Central memory CD8-positive, alpha-beta T cell (primary cell): ENCODE measurements around the gene ADSS1.

ENCODE experiments used
- ATAC-seq: fragments of 150-1000 bp; cut with Tn5 transposase; replicated peaks from 2 replicates; pipeline ENCODE4 v1.10.0; 2022; ENCODE audit warnings: mild to moderate bottlenecking, moderate FRiP score, moderate number of reproducible peaks; ENCODE audit not compliant: poor library complexity, severe bottlenecking; ENCODE audit errors: extremely low read depth
- DNase-seq, 2 donors: peaks; one replicate each; pipeline ENCODE4 v3.0.0; 2021; ENCODE audit warnings: low spot score in 2 of 2
- H3K27ac Mint-ChIP-seq: one replicate; pipeline ENCODE4 v1.8.0; 2022; ENCODE audit warnings: low read depth, mild to moderate bottlenecking, moderate library complexity, mixed read lengths
- H3K27me3 Mint-ChIP-seq: one replicate; pipeline ENCODE4 v1.8.0; 2022; ENCODE audit warnings: mixed read lengths
- H3K36me3 Mint-ChIP-seq: one replicate; pipeline ENCODE4 v1.8.0; 2022; ENCODE audit warnings: mild to moderate bottlenecking, moderate library complexity, mixed read lengths; ENCODE audit not compliant: insufficient read depth
- H3K4me1 Mint-ChIP-seq: one replicate; pipeline ENCODE4 v1.8.0; 2022; ENCODE audit warnings: mixed read lengths
- H3K4me3 Mint-ChIP-seq: one replicate; pipeline ENCODE4 v1.8.0; 2022; ENCODE audit warnings: mild to moderate bottlenecking, moderate library complexity, mixed read lengths
- H3K9me3 Mint-ChIP-seq: one replicate; pipeline ENCODE4 v1.8.0; 2022; ENCODE audit warnings: mixed read lengths

ADSS1 gene

DNA sequence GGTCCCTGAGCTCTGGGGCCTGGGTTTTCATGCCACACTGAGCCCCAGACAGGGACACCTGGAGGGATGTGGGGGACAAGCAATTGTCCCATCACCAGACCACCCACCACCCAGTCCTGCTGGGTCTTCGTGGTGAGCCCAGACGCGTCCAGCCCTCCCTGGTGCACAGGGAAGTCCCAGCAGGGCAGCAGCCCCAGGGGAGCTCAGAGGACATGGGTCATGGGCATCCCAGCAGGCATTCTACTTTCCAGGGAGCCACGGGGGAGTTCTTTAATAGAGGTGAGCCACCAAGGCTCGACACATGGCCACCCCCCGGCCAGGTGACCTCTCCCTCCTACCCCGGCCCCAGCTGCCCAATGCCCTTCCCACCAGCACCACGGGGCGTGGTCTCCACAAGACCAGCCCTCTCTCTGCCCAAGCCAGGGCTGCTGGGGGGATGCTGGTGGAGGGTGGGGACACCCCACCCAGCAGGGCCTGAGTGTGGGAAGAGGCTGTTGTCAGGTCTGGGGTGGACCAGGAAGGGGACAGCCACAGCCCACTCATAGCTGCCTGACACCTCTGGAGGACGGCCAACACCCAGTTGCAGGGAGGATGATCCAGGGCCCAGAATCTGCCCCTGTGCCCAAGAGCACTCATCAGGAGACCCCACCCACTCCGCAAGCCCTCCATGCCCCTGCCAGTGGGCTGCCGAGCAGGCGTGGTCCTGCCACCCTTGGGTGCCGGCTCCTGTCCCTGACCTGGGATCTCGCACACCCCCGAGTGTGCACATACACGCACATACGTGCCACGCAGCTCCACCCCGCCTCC is 57.4 kb downstream of the ADSS1 start:
- Mint-ChIP-seq H3K4me3 (no peak overlapping the region), H3K4me1 (no peaks in the 10 kb centered on the region), H3K9me3 (no peaks in the 10 kb centered on the region), H3K36me3 (peaks cover 11% of the 10 kb centered on the region), H3K27me3 (no peaks in the 10 kb centered on the region), H3K27ac (no peak overlapping the region)
- no peak for ATAC-seq
- no peak for DNase-seq

DNA sequence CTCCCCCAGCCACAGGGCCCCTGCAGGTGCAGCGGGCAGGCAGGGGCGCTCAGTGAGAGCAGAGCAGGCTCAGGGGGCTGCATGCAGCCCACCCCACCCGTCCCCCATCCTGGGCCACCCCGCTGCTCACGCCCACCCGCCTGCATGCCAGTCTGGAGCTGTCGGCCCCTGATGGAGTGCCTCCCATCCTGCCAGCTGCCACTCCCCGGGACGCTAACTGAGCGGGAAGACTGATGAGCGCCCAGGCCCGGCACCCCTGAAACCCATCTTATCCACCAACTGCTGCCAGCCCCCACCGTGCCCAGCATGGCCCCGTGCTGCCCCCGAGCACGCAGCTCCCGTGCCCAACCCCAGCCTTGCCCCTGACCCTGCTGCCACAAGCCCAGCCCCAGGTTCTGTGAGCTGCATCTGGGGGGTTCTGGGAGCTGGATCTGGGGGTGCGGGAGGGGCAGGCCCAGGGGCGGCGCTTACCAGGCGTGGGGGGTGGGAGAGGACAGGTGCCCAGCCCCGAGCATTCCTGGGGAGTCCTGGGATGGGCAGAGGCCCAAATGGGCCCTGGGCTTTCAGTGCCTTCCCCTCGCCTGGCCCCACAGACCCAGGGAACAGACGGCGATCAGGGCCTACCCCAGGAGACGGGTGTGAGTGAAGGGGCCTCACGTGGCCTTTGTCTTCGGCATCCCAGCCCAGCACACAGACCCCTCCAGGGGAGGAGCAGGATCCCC is 58.2 kb downstream of the ADSS1 start:
- ATAC-seq: no peak
- Mint-ChIP-seq H3K27me3 (no peaks in the 10 kb centered on the region), H3K36me3 (peaks cover 11% of the 10 kb centered on the region), H3K27ac (no peak overlapping the region), H3K4me3 (no peak overlapping the region), H3K4me1 (no peaks in the 10 kb centered on the region), H3K9me3 (no peaks in the 10 kb centered on the region)
- DNase-seq: no peak

DNA sequence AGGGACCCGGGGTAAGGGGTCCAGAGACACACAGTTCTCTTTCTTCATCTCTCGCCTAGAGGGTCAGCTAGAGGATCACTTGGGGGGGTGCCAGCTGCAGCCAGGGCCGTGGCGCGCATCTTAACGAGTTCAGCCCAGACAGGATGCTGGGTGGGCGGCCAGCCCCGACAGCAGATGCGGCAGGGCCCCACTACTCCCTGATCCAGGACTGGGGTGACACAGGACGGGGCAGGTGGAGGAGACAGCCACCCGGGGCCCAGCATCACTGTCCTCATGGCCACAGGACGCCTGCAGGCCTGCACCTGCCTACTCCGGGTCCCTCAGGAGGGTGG is 58.7 kb downstream of the ADSS1 start:
- peaks cover 11% of the 10 kb centered on the region for H3K36me3 Mint-ChIP-seq
- H3K4me1 Mint-ChIP-seq: no peaks in the 10 kb centered on the region
- H3K27ac Mint-ChIP-seq: peak overlapping the region; percentile 44
- no peaks in the 10 kb centered on the region for H3K9me3 Mint-ChIP-seq
- DNase-seq (no peak), ATAC-seq (no peak)
- no peaks in the 10 kb centered on the region for H3K27me3 Mint-ChIP-seq
- no peak overlapping the region for H3K4me3 Mint-ChIP-seq

DNA sequence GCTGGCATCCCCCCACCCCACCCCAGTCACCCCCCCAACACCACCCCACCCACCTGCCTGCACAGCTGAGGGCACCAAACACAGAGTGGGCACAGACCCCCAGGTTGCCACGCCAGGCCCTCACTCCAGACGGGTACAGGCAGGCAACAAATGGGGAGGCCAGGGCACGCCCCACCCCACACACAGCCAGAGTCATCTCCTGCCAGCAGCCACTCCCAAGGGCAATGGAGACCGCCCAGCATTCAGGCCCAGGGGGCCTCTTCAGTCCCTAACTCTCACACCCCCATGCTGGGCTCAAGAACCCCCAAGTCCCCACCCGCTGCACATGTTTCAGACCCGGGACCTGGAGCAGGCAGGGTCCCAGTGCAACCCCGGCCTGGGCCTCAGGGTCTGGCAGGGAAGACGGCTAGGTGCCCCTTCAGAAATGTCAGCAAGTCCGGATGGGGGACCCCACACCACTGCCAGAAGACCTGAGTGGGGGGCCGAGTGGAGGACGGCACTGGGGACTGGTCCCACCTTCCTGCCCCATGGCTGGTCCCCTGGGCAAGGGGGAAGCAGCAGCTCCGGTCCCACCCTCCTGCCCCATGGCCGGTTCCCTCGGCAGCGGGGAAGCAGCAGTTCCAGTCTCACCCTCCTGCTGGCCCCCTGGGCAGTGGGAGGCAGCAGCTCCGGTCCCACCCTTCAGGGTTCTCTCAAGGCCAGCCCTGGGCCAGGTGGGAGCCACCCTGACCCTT is 59.6 kb downstream of the ADSS1 start:
- no peak overlapping the region for H3K4me3 Mint-ChIP-seq
- DNase-seq (no peak), ATAC-seq (no peak)
- no peaks in the 10 kb centered on the region for H3K4me1 Mint-ChIP-seq
- peaks cover 11% of the 10 kb centered on the region for H3K36me3 Mint-ChIP-seq
- H3K27ac Mint-ChIP-seq: peak overlapping the region; percentile 44
- H3K27me3 Mint-ChIP-seq: no peaks in the 10 kb centered on the region
- no peaks in the 10 kb centered on the region for H3K9me3 Mint-ChIP-seq

DNA sequence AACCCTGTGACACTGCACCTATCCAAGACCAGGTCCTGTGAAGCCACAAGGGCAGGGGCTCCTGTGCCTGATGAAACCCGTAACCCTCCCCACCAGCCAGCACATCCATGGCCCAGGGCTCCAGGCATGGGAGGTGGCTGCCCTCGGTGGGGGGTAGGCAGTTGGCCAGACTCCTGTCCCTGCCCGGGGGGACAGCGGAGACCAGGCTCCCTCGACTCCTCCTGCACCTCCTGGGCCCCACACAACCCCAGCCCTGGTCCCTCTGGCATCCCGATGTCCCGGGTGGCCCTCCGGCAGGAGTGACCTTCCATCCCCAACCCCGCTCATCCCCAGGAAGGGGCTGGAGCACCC is 60.2 kb downstream of the ADSS1 start:
- no peaks in the 10 kb centered on the region for H3K27me3 Mint-ChIP-seq
- H3K4me1 Mint-ChIP-seq: no peaks in the 10 kb centered on the region
- H3K36me3 Mint-ChIP-seq: peaks cover 11% of the 10 kb centered on the region
- no peak for ATAC-seq
- no peak overlapping the region for H3K27ac Mint-ChIP-seq
- H3K9me3 Mint-ChIP-seq: no peaks in the 10 kb centered on the region
- no peak overlapping the region for H3K4me3 Mint-ChIP-seq
- no peak for DNase-seq

DNA sequence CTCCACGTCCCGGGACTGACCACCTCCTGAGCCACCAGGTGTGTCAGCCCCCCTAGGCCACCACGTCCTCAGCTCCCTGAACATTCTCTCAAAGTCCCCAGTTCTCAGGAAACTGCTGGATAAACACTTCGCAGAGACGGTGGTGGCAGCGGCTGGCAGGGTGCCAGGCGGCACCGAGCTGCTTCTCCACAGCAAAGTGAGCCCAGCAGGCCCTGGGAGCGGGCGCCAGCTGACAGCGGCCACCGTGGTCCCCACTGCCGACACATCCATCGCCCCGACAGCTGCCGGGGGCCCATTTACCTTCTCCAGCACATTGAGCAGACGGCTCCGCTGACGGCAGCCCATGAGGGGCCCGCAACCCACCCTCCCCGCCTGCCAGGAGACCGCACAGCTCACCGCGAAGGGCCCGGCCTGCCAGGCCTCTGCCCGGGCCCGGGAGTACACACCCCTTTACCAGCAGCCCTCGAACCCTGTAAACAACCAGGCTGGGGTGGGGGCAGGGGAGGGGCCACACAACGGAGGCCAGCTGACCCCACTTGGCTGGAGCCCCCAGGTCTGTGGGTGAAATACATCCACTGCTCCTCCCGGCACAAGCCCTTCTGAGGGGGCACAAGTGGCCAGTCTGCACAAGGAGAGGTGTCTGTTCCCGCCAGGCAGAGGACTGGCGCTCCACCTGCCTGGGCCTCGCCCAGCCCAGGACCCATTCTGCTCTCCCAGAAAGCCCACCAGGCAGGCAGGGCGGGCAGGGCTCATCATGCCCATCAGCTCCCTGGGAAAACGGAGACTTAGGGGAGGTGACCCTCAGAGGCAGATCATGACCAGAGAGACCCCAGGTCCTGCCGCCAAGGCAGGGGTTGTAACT is 61.0 kb downstream of the ADSS1 start:
- no peaks in the 10 kb centered on the region for H3K9me3 Mint-ChIP-seq
- H3K27ac Mint-ChIP-seq: peak overlapping the region; percentile 46
- no peak overlapping the region for H3K4me3 Mint-ChIP-seq
- H3K4me1 Mint-ChIP-seq: no peaks in the 10 kb centered on the region
- H3K36me3 Mint-ChIP-seq: peaks cover 10% of the 10 kb centered on the region
- H3K27me3 Mint-ChIP-seq: no peaks in the 10 kb centered on the region
- no peak for ATAC-seq
- DNase-seq: no peak

DNA sequence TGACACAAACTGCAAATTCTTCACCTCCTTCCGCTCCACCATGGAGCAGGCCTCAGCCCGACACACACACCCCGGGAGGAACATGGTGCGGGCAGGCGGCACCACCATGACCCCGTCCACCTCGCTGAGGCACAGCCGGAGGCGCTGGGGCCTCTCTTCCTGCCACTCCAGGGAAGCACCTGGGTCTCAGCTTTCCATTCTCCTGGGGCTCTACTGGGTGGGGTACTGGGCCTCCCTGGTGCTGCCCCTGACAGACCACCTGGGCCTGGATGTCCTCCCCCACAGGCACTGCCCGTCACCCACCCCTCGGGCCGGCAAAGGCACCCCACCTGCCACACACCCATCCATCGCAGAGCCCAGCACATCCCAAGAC is 61.7 kb downstream of the ADSS1 start:
- Mint-ChIP-seq H3K27ac (peak overlapping the region; percentile 46), H3K4me3 (peak overlapping the region; percentile 11), H3K4me1 (peaks cover under 1% of the 10 kb centered on the region), H3K36me3 (peaks cover 9% of the 10 kb centered on the region), H3K27me3 (no peaks in the 10 kb centered on the region), H3K9me3 (no peaks in the 10 kb centered on the region)
- DNase-seq (no peak), ATAC-seq (no peak)

DNA sequence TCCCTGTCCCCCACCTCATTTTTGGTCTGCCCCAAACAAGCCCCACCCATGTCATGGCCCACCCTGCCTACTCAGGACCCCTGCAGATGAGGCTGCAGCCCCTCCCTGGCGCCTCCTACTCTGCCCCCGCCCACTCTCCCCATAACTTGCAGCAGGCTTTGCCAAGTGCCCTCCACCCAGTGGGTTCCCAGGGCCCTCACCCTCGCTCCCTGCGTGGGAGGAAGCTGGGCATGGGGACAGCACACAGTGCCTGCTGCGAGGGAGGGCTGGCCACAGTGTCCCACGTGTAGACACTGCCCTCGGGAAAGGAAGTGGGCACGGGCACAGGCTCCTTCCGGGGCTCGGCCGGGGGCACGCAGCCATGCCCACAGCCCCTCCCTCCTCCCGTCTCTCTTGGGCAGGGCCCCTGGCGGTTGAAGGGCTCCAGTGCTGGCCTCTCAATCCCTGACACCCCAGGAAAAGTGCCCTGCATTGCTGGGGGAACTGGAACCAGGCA is 62.1 kb downstream of the ADSS1 start:
- ATAC-seq (peak; percentile 69), DNase-seq (no peak)
- Mint-ChIP-seq H3K4me3 (peak overlapping the region; percentile 11), H3K9me3 (no peaks in the 10 kb centered on the region), H3K27ac (peak overlapping the region; percentile 78), H3K27me3 (no peaks in the 10 kb centered on the region), H3K4me1 (peaks cover 5% of the 10 kb centered on the region), H3K36me3 (peaks cover 7% of the 10 kb centered on the region)

DNA sequence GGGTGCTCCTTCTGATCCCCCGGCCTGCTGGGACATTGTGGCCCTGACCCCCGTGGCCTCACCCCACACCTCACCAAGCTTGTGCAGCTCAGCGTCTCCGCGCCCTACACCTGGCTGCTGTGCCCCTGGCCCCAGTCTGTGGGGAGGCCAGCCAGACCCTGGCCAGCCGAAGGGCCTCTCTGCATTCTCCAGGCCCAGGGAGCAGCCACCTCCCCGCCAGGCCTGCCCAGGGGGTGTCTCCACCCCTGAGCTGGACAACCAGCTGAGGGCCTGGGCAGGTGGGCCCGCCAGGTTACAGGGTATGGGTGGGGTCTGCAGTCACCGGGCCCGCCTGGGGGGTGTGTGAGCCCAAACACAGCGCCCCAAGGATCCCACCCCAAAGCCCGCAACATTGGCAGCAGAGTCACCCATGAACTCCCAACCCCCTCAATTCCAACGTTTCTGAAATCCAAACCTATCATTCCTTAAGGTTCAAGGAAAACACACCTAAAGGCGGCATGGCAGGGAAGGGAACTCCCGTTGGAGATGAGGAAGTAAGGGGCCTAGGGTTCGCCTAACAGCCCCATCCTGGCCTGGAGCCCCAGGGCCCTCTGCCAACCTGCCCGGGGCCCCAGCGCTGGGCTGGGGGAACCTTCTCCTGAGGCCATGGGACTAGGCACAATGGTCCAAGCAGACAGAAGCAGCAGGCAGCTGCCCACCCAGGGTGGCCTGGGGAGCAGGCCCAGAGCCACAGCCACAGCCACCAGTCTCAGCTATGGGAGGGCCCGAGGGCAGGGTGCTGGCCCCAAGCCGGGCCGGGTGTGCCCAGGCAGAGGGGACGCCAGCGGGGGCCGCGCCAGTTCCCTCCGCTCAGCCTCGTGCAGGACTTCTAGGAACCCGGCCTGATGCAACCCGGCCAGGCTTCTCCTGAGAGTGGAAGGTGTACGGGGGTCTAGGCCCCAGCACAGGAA is 63.0 kb downstream of the ADSS1 start:
- Mint-ChIP-seq H3K4me1 (peaks cover 10% of the 10 kb centered on the region), H3K9me3 (no peaks in the 10 kb centered on the region), H3K36me3 (peaks cover 7% of the 10 kb centered on the region), H3K4me3 (peak overlapping the region; percentile 11), H3K27me3 (no peaks in the 10 kb centered on the region), H3K27ac (peak overlapping the region; percentile 78)
- ATAC-seq: no peak
- no peak for DNase-seq

DNA sequence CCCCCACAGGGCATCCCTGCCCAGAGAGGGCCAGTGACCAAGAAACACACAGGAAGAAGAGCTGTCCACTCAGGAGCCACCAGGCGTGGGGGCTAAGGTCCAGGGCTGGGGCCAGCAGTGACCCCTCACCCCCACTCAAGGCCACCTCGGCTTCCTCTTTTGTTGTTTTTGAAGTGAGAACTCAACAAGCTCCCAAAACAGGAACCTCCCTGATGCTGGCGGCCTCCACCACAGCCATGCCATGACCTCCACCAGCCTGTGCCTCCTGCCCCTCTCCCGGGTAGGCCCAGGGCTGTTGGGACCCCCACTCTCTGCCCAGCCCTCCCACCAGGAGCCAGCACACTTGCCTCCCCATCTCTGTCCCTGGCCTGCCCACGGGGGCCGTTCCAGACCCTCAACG is 63.7 kb downstream of the ADSS1 start:
- H3K27me3 Mint-ChIP-seq: no peaks in the 10 kb centered on the region
- peaks cover 5% of the 10 kb centered on the region for H3K36me3 Mint-ChIP-seq
- H3K4me1 Mint-ChIP-seq: peaks cover 15% of the 10 kb centered on the region
- H3K27ac Mint-ChIP-seq: no peak overlapping the region
- DNase-seq (no peak), ATAC-seq (no peak)
- H3K9me3 Mint-ChIP-seq: no peaks in the 10 kb centered on the region
- no peak overlapping the region for H3K4me3 Mint-ChIP-seq

DNA sequence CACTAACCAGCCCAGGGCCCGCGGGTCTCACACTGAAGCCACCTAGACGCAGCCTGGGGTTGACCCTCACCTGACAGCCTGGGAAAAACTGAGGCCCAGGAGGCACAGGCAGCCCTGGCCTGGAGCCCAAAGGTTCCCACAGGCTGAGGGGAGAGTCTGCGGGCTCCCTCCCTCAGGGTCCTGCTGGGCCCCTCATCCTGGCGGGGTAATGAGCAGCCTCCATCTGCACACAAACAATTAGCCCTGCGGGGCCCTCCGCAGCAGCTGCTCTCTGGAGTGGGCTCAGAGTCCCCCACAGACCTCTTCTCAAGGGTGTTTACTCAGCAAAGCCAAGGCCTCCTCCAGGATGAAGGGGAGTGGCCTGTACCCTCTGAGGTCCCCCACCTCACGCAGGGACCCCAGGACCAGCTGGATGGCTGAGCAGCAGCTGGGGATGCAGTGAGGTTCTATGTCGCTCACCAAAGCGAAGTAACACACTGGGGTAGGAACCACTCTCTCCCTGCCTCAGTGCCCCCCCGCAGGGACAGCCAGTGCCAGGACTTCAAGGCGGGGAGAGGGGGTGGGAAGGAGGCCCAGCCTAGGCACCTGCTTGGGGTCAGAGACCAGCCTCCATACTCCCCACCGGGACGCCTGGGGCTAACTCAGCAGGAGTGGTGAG is 64.3 kb downstream of the ADSS1 start:
- no peaks in the 10 kb centered on the region for H3K9me3 Mint-ChIP-seq
- DNase-seq (no peak), ATAC-seq (no peak)
- peaks cover 21% of the 10 kb centered on the region for H3K4me1 Mint-ChIP-seq
- no peak overlapping the region for H3K27ac Mint-ChIP-seq
- no peaks in the 10 kb centered on the region for H3K27me3 Mint-ChIP-seq
- no peak overlapping the region for H3K4me3 Mint-ChIP-seq
- peaks cover 4% of the 10 kb centered on the region for H3K36me3 Mint-ChIP-seq
